Parathyroid adenoma (tissue), 2 donors: ENCODE data around the gene PLAC9.

Experiments
- H2AFZ ChIP-seq: fragments of 300-600 bp; sonication (generic); one replicate; pipeline ENCODE4 v1.7.0; 2017; ENCODE audit warnings: antibody characterized with exemption, mild to moderate bottlenecking
- H3K27ac ChIP-seq: fragments of 300-600 bp; sonication (generic); one replicate; pipeline ENCODE4 v1.7.0; 2017
- H3K27me3 ChIP-seq: fragments of 300-600 bp; sonication (generic); one replicate; pipeline ENCODE4 v1.7.0; 2017; ENCODE audit warnings: low read length; ENCODE audit not compliant: control insufficient read depth, insufficient read depth
- H3K36me3 ChIP-seq: fragments of 300-600 bp; sonication (generic); one replicate; pipeline ENCODE4 v1.7.0; 2017; ENCODE audit warnings: low read length; ENCODE audit not compliant: control insufficient read depth, insufficient read depth
- H3K4me1 ChIP-seq: fragments of 300-600 bp; sonication (generic); one replicate; pipeline ENCODE4 v1.7.0; 2017; ENCODE audit warnings: control low read depth
- H3K4me2 ChIP-seq: fragments of 300-600 bp; sonication (generic); one replicate; pipeline ENCODE4 v1.7.0; 2017; ENCODE audit warnings: low read length
- H3K4me3 ChIP-seq: fragments of 300-600 bp; sonication (generic); one replicate; pipeline ENCODE4 v1.7.0; 2017; ENCODE audit warnings: low read depth, low read length
- H3K79me2 ChIP-seq: fragments of 300-600 bp; sonication (generic); one replicate; pipeline ENCODE4 v1.7.0; 2017; ENCODE audit warnings: control low read depth
- H3K9ac ChIP-seq: fragments of 300-600 bp; sonication (generic); one replicate; pipeline ENCODE4 v1.7.0; 2017; ENCODE audit warnings: mild to moderate bottlenecking
- H3K9me3 ChIP-seq: fragments of 300-600 bp; sonication (generic); one replicate; pipeline ENCODE4 v1.7.0; 2017; ENCODE audit warnings: low read length; ENCODE audit not compliant: control insufficient read depth
- TF ChIP-seq, protein P1 (sequence below): fragments of 300-600 bp; sonication (generic); IDR thresholded peaks from one replicate; pipeline ENCODE4 v1.7.0; 2017; ENCODE audit warnings: antibody characterized with exemption, mild to moderate bottlenecking
- donor health status: primary hyperparathyroidism.

Gene PLAC9

DNA sequence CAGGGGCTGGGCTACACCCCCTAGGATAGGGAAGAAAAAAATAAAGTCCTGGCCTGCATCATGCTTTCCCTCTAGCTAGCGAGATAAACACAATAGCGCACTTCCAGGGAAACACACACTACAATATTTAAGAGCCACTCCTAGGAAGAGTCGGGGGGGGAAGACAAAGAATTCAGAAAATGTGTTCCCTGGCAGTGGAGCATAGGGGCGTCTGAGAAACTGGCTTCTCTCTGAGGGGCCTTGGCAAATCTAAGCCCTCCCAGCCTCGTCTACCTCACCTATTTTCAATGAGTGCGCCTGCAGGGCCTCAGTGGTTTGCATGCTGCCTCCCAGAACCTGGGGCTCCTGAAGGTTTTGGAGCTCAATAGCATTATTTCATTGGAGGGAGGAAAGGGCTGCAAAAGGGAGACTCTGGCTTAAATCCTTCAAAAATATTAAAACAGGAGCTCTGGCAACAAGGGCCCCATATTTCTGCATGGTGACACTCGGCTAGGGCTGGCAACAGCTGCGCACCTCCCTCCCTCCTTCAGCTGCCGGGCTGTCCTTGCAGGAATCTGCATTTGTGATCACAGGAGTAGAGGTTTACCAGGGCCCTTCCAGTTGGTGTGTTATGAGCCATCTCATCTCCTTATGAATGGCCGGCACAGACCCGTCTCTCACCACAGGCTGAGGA lies 62.0 kb downstream of the PLAC9 start:
- no peak overlapping the region for H2AFZ ChIP-seq
- no peak overlapping the region for H3K9ac ChIP-seq
- peaks cover 51% of the 10 kb centered on the region for H3K79me2 ChIP-seq
- H3K36me3 ChIP-seq, result no peaks in the 10 kb centered on the region
- no peak overlapping the region for H3K4me3 ChIP-seq
- no peak overlapping the region for H3K4me2 ChIP-seq
- no peak overlapping the region for H3K27ac ChIP-seq
- H3K27me3 ChIP-seq, result no peaks in the 10 kb centered on the region
- H3K4me1 ChIP-seq, result no peaks in the 10 kb centered on the region
- no peaks in the 10 kb centered on the region for H3K9me3 ChIP-seq
- TF ChIP-seq, protein P1, sequence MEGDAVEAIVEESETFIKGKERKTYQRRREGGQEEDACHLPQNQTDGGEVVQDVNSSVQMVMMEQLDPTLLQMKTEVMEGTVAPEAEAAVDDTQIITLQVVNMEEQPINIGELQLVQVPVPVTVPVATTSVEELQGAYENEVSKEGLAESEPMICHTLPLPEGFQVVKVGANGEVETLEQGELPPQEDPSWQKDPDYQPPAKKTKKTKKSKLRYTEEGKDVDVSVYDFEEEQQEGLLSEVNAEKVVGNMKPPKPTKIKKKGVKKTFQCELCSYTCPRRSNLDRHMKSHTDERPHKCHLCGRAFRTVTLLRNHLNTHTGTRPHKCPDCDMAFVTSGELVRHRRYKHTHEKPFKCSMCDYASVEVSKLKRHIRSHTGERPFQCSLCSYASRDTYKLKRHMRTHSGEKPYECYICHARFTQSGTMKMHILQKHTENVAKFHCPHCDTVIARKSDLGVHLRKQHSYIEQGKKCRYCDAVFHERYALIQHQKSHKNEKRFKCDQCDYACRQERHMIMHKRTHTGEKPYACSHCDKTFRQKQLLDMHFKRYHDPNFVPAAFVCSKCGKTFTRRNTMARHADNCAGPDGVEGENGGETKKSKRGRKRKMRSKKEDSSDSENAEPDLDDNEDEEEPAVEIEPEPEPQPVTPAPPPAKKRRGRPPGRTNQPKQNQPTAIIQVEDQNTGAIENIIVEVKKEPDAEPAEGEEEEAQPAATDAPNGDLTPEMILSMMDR, result no peak
